ENCODE results near the gene TRIM60. TPM values are rescaled to one million over a fixed set of nuclear protein-coding genes. Genes with fewer than 3 reads are reported as not detected.

Gene TRIM60
- total RNA-seq, 1 donor from 2014 or later: not detected

DNA sequence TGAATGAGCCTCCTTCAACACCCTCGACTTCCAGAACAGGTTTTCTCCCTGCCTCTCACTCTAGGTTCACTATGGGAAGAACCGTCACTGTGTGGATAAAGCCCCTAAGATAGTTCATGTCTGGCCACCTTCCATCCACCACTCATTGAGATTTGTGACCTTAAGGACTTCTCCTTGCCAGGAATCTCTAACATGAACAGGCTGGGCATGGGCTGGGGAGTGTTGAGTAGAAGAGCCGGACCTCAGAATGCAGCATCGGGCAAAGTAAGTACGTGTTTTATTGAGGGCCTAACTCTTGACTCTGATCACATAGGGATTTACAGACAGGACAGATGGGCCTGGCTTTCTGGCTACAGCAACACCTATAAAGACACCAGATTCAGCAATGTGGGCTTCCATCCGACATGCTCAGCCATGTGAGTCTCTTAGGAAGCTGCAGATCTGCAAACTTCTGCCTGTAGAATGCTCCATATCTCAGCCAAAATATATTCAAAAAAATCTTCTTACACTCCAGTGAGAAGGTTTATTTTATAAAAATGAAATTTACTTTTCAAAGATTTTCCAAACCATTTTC lies 26.4 kb upstream of the TRIM60 start:
- TF ChIP-seq CTCF (IDR thresholded peaks at IDR 0.05; ENCODE audit: insufficient read depth, low read length, severe bottlenecking): no peak
- H3K4me3 ChIP-seq (ENCODE audit: low read depth, low read length): no peak overlapping the region
- no peaks in the 10 kb centered on the region for H3K27me3 ChIP-seq (ENCODE audit: control insufficient read depth, insufficient read depth, low read length)
- peak; percentile 18 for FAIRE-seq
- no peak for DNase-seq (ENCODE audit: low read depth)
- no peaks in the 10 kb centered on the region for H3K36me3 ChIP-seq (ENCODE audit: control insufficient read depth, insufficient read depth, low read length)

DNA sequence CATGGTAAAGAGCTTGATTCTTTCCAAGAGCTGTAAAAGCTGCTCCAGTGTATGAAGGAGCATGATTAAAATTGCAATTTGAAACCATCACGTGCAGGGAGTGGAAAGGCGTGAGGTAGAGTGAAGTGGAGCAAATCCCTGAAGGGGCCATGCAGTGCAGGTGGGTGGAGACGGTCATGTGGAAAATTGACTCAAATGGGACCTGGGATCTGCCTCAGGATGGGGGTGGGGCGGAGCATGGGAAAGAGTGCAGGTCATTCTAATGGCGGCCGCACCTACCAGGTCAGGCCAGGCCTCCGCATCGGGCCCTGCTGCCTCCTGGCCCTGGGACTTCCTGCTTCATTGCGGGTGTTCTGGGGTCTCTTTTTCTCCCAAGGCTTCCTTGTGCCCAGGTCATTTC lies 25.3 kb upstream of the TRIM60 start:
- no peak for FAIRE-seq
- H3K36me3 ChIP-seq (ENCODE audit: control insufficient read depth, insufficient read depth, low read length): no peaks in the 10 kb centered on the region
- TF ChIP-seq CTCF (IDR thresholded peaks at IDR 0.05; ENCODE audit: insufficient read depth, low read length, severe bottlenecking): no peak
- DNase-seq (ENCODE audit: low read depth): no peak
- no peak overlapping the region for H3K4me3 ChIP-seq (ENCODE audit: low read depth, low read length)
- H3K27me3 ChIP-seq (ENCODE audit: control insufficient read depth, insufficient read depth, low read length): no peaks in the 10 kb centered on the region

GRCh38 chr4:165006886-165007285 lies 24.9 kb upstream of the TRIM60 start:
- no peaks in the 10 kb centered on the region for H3K27me3 ChIP-seq (ENCODE audit: control insufficient read depth, insufficient read depth, low read length)
- H3K36me3 ChIP-seq (ENCODE audit: control insufficient read depth, insufficient read depth, low read length): no peaks in the 10 kb centered on the region
- no peak for TF ChIP-seq CTCF (IDR thresholded peaks at IDR 0.05; ENCODE audit: insufficient read depth, low read length, severe bottlenecking)
- no peak overlapping the region for H3K4me3 ChIP-seq (ENCODE audit: low read depth, low read length)
- FAIRE-seq: no peak
- DNase-seq (ENCODE audit: low read depth): no peak

GRCh38 chr4:165009493-165010227 lies 22.1 kb upstream of the TRIM60 start:
- Histone ChIP-seq H3K4me3 (ENCODE audit: low read depth, low read length) (no peak overlapping the region), H3K27me3 (ENCODE audit: control insufficient read depth, insufficient read depth, low read length) (no peaks in the 10 kb centered on the region), H3K36me3 (ENCODE audit: control insufficient read depth, insufficient read depth, low read length) (no peaks in the 10 kb centered on the region)
- DNase-seq (ENCODE audit: low read depth) (no peak), FAIRE-seq (no peak)
- TF ChIP-seq CTCF (IDR thresholded peaks at IDR 0.05; ENCODE audit: insufficient read depth, low read length, severe bottlenecking): no peak

DNA sequence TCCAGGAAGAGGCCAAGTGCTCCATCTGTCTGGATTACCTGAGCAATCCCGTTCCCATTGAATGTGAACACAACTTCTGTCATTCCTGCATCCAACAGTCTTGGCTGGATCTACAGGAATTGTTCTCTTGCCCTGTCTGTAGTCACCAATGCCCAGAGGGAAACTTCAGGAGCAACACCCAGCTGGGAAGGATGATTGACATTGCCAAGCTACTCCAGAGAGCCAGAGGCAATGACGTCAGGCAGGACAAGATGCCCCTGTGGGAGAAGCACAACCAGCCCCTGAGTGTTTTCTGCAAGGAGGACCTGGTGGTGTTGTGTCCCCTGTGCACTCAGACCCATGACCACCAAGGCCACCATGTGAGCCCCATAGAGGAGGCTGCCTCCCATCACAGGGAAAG lies 21.3 kb upstream of the TRIM60 start:
- no peak for TF ChIP-seq CTCF (IDR thresholded peaks at IDR 0.05; ENCODE audit: insufficient read depth, low read length, severe bottlenecking)
- DNase-seq (ENCODE audit: low read depth) (no peak), FAIRE-seq (no peak)
- H3K27me3 ChIP-seq (ENCODE audit: control insufficient read depth, insufficient read depth, low read length): no peaks in the 10 kb centered on the region
- no peak overlapping the region for H3K4me3 ChIP-seq (ENCODE audit: low read depth, low read length)
- no peaks in the 10 kb centered on the region for H3K36me3 ChIP-seq (ENCODE audit: control insufficient read depth, insufficient read depth, low read length)

Data from bronchial epithelial cell (primary cell).